Keratinocyte (primary cell): Measurements from ENCODE around the gene ASB13. TPM values are rescaled to one million over a fixed set of nuclear protein-coding genes. Genes with fewer than 3 reads are reported as not detected.

Experiments used
- DNase-seq: peaks from one replicate; pipeline ENCODE4 v3.0.0-alpha.2; 2011; ENCODE audit warnings: low read depth, missing footprints, low spot score
- FAIRE-seq: peaks from 2 replicates; lab custom pipeline; 2011; peaks lifted over from hg19 to GRCh38; lab: Jason Lieb, UNC
- H2AFZ ChIP-seq: 2 replicates; pipeline ENCODE4 v1.6.0; 2012; ENCODE audit warnings: low read length, control low read depth, inconsistent platforms; ENCODE audit not compliant: control insufficient read depth
- H3K27ac ChIP-seq: 2 replicates; pipeline ENCODE4 v1.5.1; 2011; ENCODE audit warnings: low read length; ENCODE audit not compliant: control insufficient read depth, insufficient read depth
- H3K27me3 ChIP-seq: 3 replicates; pipeline ENCODE4 v1.6.0; 2011; ENCODE audit warnings: low read length; ENCODE audit not compliant: control insufficient read depth, insufficient read depth; ENCODE audit errors: extremely low read depth
- H3K36me3 ChIP-seq, 2 experiments: 2 replicates in 1 of 2; 3 replicates in 1 of 2; pipeline ENCODE4 v1.5.1; 2011; ENCODE audit warnings: low read length in 2 of 2, mild to moderate bottlenecking in 1 of 2; ENCODE audit not compliant: control insufficient read depth in 2 of 2, insufficient read depth in 2 of 2; ENCODE audit errors: extremely low read depth in 1 of 2
- H3K4me1 ChIP-seq: 3 replicates; pipeline ENCODE4 v1.5.1; 2011; ENCODE audit warnings: low read length; ENCODE audit not compliant: control insufficient read depth, insufficient read depth; ENCODE audit errors: extremely low read depth
- H3K4me2 ChIP-seq: 3 replicates; pipeline ENCODE4 v1.6.0; 2011; ENCODE audit warnings: low read depth, low read length; ENCODE audit not compliant: control insufficient read depth, insufficient read depth; ENCODE audit errors: extremely low read depth
- H3K4me3 ChIP-seq, 3 experiments: fragments of 200-600 bp in 1 of 3; sonication (generic) in 1 of 3; 2 replicates in 2 of 3; 3 replicates in 1 of 3; pipeline ENCODE4 v1.5.1; 2011 to 2016; ENCODE audit warnings: low read length in 3 of 3, mild to moderate bottlenecking in 3 of 3, control low read depth in 2 of 3, inconsistent platforms in 1 of 3, low read depth in 1 of 3, mixed read lengths in 1 of 3, mixed run types in 1 of 3, moderate library complexity in 1 of 3; ENCODE audit not compliant: control insufficient read depth in 2 of 3, insufficient read depth in 2 of 3; ENCODE audit errors: extremely low read depth in 1 of 3
- H3K79me2 ChIP-seq: 2 replicates; pipeline ENCODE4 v1.6.0; 2012; ENCODE audit warnings: low read length; ENCODE audit not compliant: control insufficient read depth, insufficient read depth
- H3K9ac ChIP-seq: 3 replicates; pipeline ENCODE4 v1.6.0; 2011; ENCODE audit warnings: low read length; ENCODE audit not compliant: control insufficient read depth, insufficient read depth; ENCODE audit errors: extremely low read depth
- H3K9me1 ChIP-seq: 3 replicates; pipeline ENCODE4 v1.6.0; 2011; ENCODE audit warnings: low read length; ENCODE audit not compliant: control insufficient read depth, insufficient read depth; ENCODE audit errors: extremely low read depth
- H3K9me3 ChIP-seq: 2 replicates; pipeline ENCODE4 v1.5.1; 2012; ENCODE audit warnings: low read depth, low read length; ENCODE audit not compliant: control insufficient read depth
- H4K20me1 ChIP-seq: 3 replicates; pipeline ENCODE4 v1.6.0; 2011; ENCODE audit warnings: low read length; ENCODE audit not compliant: control insufficient read depth, insufficient read depth; ENCODE audit errors: extremely low read depth
- CTCF ChIP-seq, 3 experiments: IDR thresholded peaks in 1 of 3; conservative IDR thresholded peaks in 1 of 3; optimal IDR thresholded peaks in 1 of 3; 2 replicates in 2 of 3; 3 replicates in 1 of 3; pipeline versions ENCODE3 to v1.5.1; 2011; ENCODE audit warnings: low read length in 3 of 3, mild to moderate bottlenecking in 3 of 3, moderate library complexity in 2 of 3, control low read depth in 1 of 3, inconsistent platforms in 1 of 3; ENCODE audit not compliant: insufficient read depth in 2 of 3; ENCODE audit errors: extremely low read depth in 1 of 3
- EZH2 ChIP-seq: IDR thresholded peaks from one replicate; pipeline ENCODE4 v1.6.1; 2012; ENCODE audit warnings: inconsistent platforms, mild to moderate bottlenecking, low read length, moderate library complexity
- dilution Hi-C: fragments of 300-500 bp; cut with MboI; formaldehyde crosslinking; loops from one replicate; pipeline ENCODE4 v1.7.0; 2020; ENCODE audit warnings: low sequenced_read_pairs; ENCODE audit not compliant: extremely low pct_ligation_motif_present
- polyA plus RNA-seq, 5 experiments: library from polyadenylated mRNA; depleted of rRNA in 3 of 5; stranded (reverse) in 3 of 5; stranded (forward) in 1 of 5; unstranded in 1 of 5; fragments of >200 nt; gene quantifications; 1 replicate in 1 of 5; 2 replicates in 3 of 5; 3 replicates in 1 of 5; pipeline versions ENCODE4 v1.2.1 to v1.2.3, GENCODE V29; 2011 to 2012; ENCODE audit warnings: missing spikeins in 2 of 5, low read depth in 1 of 5, low replicate concordance in 1 of 5

The ASB13 gene
- polyA plus RNA-seq, 1 donor (not counting 4 experiments of a cell fraction or from before 2014, with no cell fraction given) = 6.4 TPM

GRCh38 chr10:5633166-5633749 lies 33.1 kb downstream of the ASB13 start:
- Histone ChIP-seq H3K9me1 (no peaks in the 10 kb centered on the region), H3K4me2 (no peak overlapping the region), H3K27me3 (no peaks in the 10 kb centered on the region), H3K4me1 (peaks cover 17% of the 10 kb centered on the region), H3K4me3 (no peak overlapping the region), H3K36me3 (no peaks in the 10 kb centered on the region), H4K20me1 (no peaks in the 10 kb centered on the region), H3K9me3 (no peaks in the 10 kb centered on the region), H3K9ac (no peak overlapping the region), H2AFZ (no peak overlapping the region), H3K27ac (no peak overlapping the region), H3K79me2 (no peaks in the 10 kb centered on the region)
- dilution Hi-C loops = no loop called here
- no peak for TF ChIP-seq CTCF (optimal IDR thresholded peaks at IDR 0.05 in 1 of 3, IDR thresholded peaks at IDR 0.05 in 1 of 3, conservative IDR thresholded peaks at IDR 0.05 in 1 of 3; ENCODE audit: extremely low read depth in 1 of 3, insufficient read depth in 2 of 3, low read length in 3 of 3)
- TF ChIP-seq EZH2 = no peak
- no peak for FAIRE-seq
- DNase-seq = no peak

GRCh38 chr10:5632446-5632845 lies 33.9 kb downstream of the ASB13 start:
- no peak for DNase-seq

More at GRCh38 chr10:5632446-5632845, 33.9 kb downstream of the ASB13 start:
- H2AFZ ChIP-seq = peak overlapping the region; percentile 53
- H3K9ac ChIP-seq = no peak overlapping the region
- TF ChIP-seq CTCF (optimal IDR thresholded peaks at IDR 0.05 in 1 of 3, IDR thresholded peaks at IDR 0.05 in 1 of 3, conservative IDR thresholded peaks at IDR 0.05 in 1 of 3; ENCODE audit: extremely low read depth in 1 of 3, insufficient read depth in 2 of 3, low read length in 3 of 3) (no peak), EZH2 (no peak)
- no peak overlapping the region for H3K27ac ChIP-seq
- dilution Hi-C loops = no loop called here
- H3K9me1 ChIP-seq = no peaks in the 10 kb centered on the region
- H3K4me2 ChIP-seq = peak overlapping the region; percentile 55
- H3K9me3 ChIP-seq = no peaks in the 10 kb centered on the region
- H3K4me3 ChIP-seq = no peak overlapping the region
- H3K36me3 ChIP-seq = no peaks in the 10 kb centered on the region
- peak; percentile 69 for FAIRE-seq
- H3K4me1 ChIP-seq = peaks cover 17% of the 10 kb centered on the region
- no peaks in the 10 kb centered on the region for H4K20me1 ChIP-seq
- H3K27me3 ChIP-seq = no peaks in the 10 kb centered on the region
- H3K79me2 ChIP-seq = no peaks in the 10 kb centered on the region
